ENCODE results near the gene COBL.

GRCh38 chr7:51290304-51290637, 26.3 kb downstream of the COBL start:
- TF ChIP-seq SIN3A (IDR thresholded peaks at IDR 0.05; ENCODE audit: borderline replicate concordance, insufficient read depth, low read length) (no peak), POLR2AphosphoS5 (IDR thresholded peaks at IDR 0.05; ENCODE audit: low read depth, low read length) (no peak), REST (IDR thresholded peaks at IDR 0.05; ENCODE audit: insufficient read depth in 1 of 2, low read depth in 2 of 2, low read length in 2 of 2) (no peak)

Measured in PFSK-1 (cell line).